Measurements from ENCODE around the gene EEF1B2.

GRCh38 chr2:206160807-206161179 is 1.1 kb downstream of the EEF1B2 start:
- TF ChIP-seq, protein P1, sequence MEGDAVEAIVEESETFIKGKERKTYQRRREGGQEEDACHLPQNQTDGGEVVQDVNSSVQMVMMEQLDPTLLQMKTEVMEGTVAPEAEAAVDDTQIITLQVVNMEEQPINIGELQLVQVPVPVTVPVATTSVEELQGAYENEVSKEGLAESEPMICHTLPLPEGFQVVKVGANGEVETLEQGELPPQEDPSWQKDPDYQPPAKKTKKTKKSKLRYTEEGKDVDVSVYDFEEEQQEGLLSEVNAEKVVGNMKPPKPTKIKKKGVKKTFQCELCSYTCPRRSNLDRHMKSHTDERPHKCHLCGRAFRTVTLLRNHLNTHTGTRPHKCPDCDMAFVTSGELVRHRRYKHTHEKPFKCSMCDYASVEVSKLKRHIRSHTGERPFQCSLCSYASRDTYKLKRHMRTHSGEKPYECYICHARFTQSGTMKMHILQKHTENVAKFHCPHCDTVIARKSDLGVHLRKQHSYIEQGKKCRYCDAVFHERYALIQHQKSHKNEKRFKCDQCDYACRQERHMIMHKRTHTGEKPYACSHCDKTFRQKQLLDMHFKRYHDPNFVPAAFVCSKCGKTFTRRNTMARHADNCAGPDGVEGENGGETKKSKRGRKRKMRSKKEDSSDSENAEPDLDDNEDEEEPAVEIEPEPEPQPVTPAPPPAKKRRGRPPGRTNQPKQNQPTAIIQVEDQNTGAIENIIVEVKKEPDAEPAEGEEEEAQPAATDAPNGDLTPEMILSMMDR (IDR thresholded peaks at IDR 0.05): no peak
- no peak for TF ChIP-seq POLR2A (IDR thresholded peaks at IDR 0.05)

Measured in right lobe of liver (tissue), 4 donors.